ENCODE measurements around the gene ATPAF2.

ATPAF2 gene

DNA sequence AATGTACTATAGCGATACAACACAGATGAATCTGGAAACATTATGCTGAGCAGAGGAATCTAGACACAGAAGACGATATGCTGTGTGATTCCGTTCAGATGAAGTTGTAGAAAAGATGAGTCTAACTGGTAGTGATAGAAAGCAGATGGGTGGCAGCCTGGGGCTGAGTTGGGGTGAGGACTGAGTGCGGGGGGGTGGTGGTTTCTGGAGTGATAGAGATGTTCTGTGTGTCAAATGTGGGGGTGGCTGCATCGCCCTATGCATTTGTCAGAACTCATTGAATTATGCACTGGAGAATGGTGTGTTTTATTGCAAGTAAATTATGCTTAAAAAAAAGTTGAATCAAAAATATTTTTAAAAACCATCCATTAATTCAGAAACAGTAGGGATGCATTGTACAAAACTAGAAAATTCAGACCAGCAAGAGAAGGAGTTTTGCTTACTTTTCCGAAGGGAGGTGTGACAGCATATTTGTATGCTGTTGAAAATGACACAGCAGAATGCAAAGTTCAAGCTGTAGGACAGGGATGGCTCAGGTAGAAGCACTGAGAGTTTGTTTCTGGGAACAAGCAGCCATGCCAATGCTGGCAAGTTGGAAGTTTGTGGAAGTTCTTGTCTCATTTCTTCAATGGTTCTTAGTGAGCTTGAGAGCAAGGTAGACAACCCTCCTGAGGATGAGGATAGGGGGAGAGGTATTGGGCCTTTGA lies 35.8 kb upstream of the ATPAF2 start:
- no peak overlapping the region for H3K4me3 Mint-ChIP-seq

DNA sequence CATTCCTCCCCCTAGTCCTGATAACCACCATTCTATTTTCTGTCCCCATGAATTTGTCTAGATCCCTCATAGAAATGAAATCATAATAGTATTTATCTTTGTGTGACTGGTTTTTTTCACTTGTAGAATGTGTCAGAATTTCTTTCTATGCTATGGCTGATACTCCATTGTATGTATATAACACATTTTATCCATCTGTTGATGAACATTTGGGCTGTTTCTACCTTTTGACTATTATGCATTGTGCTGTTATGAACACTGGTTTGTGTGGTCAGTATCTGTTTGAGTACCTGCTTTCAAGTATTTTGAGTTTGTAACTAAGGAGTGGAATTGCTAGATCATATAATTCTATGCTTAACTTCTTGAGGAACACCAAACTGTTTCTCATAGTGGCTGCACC lies 32.8 kb upstream of the ATPAF2 start:
- Mint-ChIP-seq H3K27me3 (ENCODE audit: low read depth) (peaks cover 3% of the 10 kb centered on the region), H3K9me3 (no peaks in the 10 kb centered on the region), H3K27ac (peak overlapping the region; percentile 55 to 91 (median 77)), H3K36me3 (ENCODE audit: low read depth) (no peaks in the 10 kb centered on the region), H3K4me3 (no peak overlapping the region), H3K4me1 (peaks cover 27% of the 10 kb centered on the region)
- TF ChIP-seq, protein P1, sequence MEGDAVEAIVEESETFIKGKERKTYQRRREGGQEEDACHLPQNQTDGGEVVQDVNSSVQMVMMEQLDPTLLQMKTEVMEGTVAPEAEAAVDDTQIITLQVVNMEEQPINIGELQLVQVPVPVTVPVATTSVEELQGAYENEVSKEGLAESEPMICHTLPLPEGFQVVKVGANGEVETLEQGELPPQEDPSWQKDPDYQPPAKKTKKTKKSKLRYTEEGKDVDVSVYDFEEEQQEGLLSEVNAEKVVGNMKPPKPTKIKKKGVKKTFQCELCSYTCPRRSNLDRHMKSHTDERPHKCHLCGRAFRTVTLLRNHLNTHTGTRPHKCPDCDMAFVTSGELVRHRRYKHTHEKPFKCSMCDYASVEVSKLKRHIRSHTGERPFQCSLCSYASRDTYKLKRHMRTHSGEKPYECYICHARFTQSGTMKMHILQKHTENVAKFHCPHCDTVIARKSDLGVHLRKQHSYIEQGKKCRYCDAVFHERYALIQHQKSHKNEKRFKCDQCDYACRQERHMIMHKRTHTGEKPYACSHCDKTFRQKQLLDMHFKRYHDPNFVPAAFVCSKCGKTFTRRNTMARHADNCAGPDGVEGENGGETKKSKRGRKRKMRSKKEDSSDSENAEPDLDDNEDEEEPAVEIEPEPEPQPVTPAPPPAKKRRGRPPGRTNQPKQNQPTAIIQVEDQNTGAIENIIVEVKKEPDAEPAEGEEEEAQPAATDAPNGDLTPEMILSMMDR (IDR thresholded peaks at IDR 0.05; ENCODE audit: unreplicated experiment in 3 of 3) = no peak

More for the DNA sequence above, 35.8 kb upstream of the ATPAF2 start:
- H3K9me3 Mint-ChIP-seq = no peaks in the 10 kb centered on the region
- H3K27me3 Mint-ChIP-seq (ENCODE audit: low read depth) = no peaks in the 10 kb centered on the region
- TF ChIP-seq, protein P1 (IDR thresholded peaks at IDR 0.05; ENCODE audit: unreplicated experiment in 3 of 3) = no peak
- no peaks in the 10 kb centered on the region for H3K36me3 Mint-ChIP-seq (ENCODE audit: low read depth)
- peak overlapping the region; percentile 6 to 78 (median 30) for H3K27ac Mint-ChIP-seq
- H3K4me1 Mint-ChIP-seq = peaks cover 32% of the 10 kb centered on the region

DNA sequence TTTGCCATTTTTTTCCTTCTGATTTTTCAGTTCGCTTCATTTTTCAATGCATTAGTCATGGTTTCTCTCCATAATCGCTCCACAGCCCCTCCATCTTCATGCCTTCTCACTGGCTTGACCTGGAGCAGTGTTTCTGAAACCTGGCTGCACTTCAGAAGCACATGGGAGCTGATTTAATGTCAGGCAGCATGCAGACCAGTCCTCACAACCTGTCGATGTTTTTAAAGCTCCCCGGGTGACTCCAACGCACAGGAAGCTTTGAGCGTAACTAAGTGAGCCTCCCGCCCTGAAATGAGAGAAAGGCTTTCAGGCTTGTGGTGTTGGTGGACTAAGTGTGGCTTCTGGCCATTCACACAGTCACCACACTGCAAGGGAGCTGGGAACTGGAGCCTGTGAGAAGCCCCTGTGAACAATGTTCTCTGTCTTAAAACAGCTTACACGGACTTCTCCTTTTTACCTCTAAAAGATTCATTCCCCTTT lies 31.9 kb upstream of the ATPAF2 start:
- no peaks in the 10 kb centered on the region for H3K36me3 Mint-ChIP-seq (ENCODE audit: low read depth)
- H3K27me3 Mint-ChIP-seq (ENCODE audit: low read depth) = peaks cover 3% of the 10 kb centered on the region
- H3K9me3 Mint-ChIP-seq = no peaks in the 10 kb centered on the region
- peak overlapping the region; percentile 55 to 91 (median 77) for H3K27ac Mint-ChIP-seq
- TF ChIP-seq, protein P1 (IDR thresholded peaks at IDR 0.05; ENCODE audit: unreplicated experiment in 3 of 3) = no peak
- H3K4me3 Mint-ChIP-seq = peak overlapping the region; percentile 3 to 43 (median 28)
- peaks cover 25% of the 10 kb centered on the region for H3K4me1 Mint-ChIP-seq

DNA sequence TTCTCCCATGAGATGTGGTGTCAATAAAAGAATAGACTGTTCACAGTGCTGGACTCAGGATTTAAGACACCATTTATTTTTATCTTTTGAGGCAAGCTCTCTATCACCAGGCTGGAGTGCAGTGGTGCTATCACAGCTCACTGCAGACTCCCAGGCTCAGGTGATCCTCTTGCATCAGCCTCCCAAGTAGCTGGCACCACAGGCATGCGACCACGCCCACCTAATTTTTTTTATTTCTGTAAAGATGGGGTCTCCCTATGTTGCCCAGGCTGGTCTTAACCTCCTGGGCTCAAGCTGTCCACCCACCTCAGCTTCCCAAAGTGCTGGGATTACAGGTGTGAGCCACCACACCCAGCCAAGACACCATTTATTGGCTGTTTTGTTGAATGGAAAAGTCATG lies 30.1 kb upstream of the ATPAF2 start:
- Mint-ChIP-seq H3K9me3 (no peaks in the 10 kb centered on the region), H3K4me3 (no peak overlapping the region), H3K27ac (no peak overlapping the region), H3K27me3 (ENCODE audit: low read depth) (peaks cover 3% of the 10 kb centered on the region), H3K36me3 (ENCODE audit: low read depth) (peaks cover 14% of the 10 kb centered on the region), H3K4me1 (peaks cover 14% of the 10 kb centered on the region)
- TF ChIP-seq, protein P1 (IDR thresholded peaks at IDR 0.05; ENCODE audit: unreplicated experiment in 3 of 3) = no peak

DNA sequence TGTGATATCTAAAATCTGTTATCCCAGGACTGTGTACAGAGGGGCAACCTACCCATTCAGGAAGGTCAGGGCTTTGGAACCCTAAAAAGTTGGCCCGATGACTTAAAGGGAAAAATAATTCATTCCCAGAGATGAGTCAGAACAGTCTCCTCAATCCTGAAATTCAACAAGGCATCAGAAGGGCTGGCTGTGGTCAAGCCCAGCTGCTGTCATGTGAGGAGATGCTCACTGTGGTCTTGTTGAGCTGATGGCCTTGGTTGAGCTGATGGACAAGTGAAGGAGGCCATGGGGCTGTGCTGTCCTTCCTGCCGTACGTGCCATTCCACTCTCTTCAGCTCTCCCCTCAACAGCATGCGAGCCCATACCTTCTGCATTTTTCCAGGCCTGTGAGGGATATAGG lies 27.9 kb upstream of the ATPAF2 start:
- Mint-ChIP-seq H3K4me3 (no peak overlapping the region), H3K36me3 (ENCODE audit: low read depth) (peaks cover 22% of the 10 kb centered on the region), H3K4me1 (peaks cover 13% of the 10 kb centered on the region), H3K27me3 (ENCODE audit: low read depth) (peaks cover 3% of the 10 kb centered on the region), H3K9me3 (no peaks in the 10 kb centered on the region), H3K27ac (no peak overlapping the region)
- TF ChIP-seq, protein P1 (IDR thresholded peaks at IDR 0.05; ENCODE audit: unreplicated experiment in 3 of 3) = no peak

DNA sequence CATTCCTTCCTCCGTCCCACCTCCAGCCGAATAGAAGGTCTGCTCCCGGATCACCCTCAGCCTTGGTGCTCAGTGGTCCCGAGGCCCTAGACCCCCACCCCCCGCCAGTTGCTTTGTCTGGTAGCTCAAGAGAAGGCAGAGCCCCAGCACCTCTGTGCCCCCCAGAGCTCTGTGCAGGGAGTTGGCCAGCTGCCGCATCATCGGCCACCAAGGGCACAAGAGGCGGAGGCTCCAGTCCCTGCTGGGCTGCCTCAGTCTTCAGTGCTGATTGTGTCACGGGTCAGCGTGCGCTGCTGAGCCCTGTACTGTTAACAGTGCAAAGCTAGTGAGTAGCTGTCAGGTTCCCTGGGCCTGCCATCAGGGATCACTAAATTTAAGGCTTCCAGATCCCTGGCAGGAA lies 26.6 kb upstream of the ATPAF2 start:
- Mint-ChIP-seq H3K4me3 (no peak overlapping the region), H3K4me1 (peaks cover under 1% of the 10 kb centered on the region), H3K36me3 (ENCODE audit: low read depth) (peaks cover 25% of the 10 kb centered on the region), H3K27ac (no peak overlapping the region), H3K9me3 (no peaks in the 10 kb centered on the region), H3K27me3 (ENCODE audit: low read depth) (peaks cover 3% of the 10 kb centered on the region)
- TF ChIP-seq, protein P1 (IDR thresholded peaks at IDR 0.05; ENCODE audit: unreplicated experiment in 3 of 3) = no peak
